SU-DHL-6 (cell line): ENCODE measurements around the gene TIMD4.

Experiments
- H2AFZ ChIP-seq: fragments of 200-600 bp; sonication (generic); 2 replicates; pipeline ENCODE4 v1.6.1; 2014; ENCODE audit warnings: low read depth, mild to moderate bottlenecking, moderate library complexity, mixed read lengths, antibody characterized with exemption, low read length; ENCODE audit not compliant: severe bottlenecking
- H3F3A ChIP-seq: fragments of 200-600 bp; shearing (Covaris generic); 2 replicates; pipeline ENCODE4 v1.6.0; 2016; ENCODE audit warnings: antibody characterized with exemption, mild to moderate bottlenecking; ENCODE audit not compliant: insufficient read depth
- H3K27ac ChIP-seq: fragments of 200-600 bp; sonication (generic); 2 replicates; pipeline ENCODE4 v1.5.1; 2016; ENCODE audit warnings: low read depth, mild to moderate bottlenecking, low read length, moderate library complexity, mixed read lengths
- H3K27me3 ChIP-seq: fragments of 200-600 bp; sonication (generic), shearing (Covaris generic); 2 replicates; pipeline ENCODE4 v1.6.0; 2014; ENCODE audit warnings: mild to moderate bottlenecking, low read length
- H3K36me3 ChIP-seq: fragments of 200-600 bp; sonication (generic); 2 replicates; pipeline ENCODE4 v1.6.1; 2014; ENCODE audit warnings: mild to moderate bottlenecking, low read length, mixed read lengths
- H3K4me2 ChIP-seq: fragments of 300-600, 200-600 bp; shearing (Covaris generic), sonication (generic); 2 replicates; pipeline ENCODE4 v1.6.0; 2014; ENCODE audit warnings: low read length, low read depth, mild to moderate bottlenecking; ENCODE audit not compliant: poor library complexity, severe bottlenecking
- H3K4me3 ChIP-seq: fragments of 200-600 bp; sonication (generic); 2 replicates; pipeline ENCODE4 v1.5.1; 2014; ENCODE audit warnings: antibody characterized with exemption, low read length, mild to moderate bottlenecking, mixed read lengths; ENCODE audit not compliant: insufficient read depth, poor library complexity, severe bottlenecking
- H3K79me2 ChIP-seq: fragments of 200-600 bp; sonication (generic); 2 replicates; pipeline ENCODE4 v1.6.1; 2014; ENCODE audit warnings: mild to moderate bottlenecking, low read length, moderate library complexity; ENCODE audit not compliant: insufficient read depth
- H3K9ac ChIP-seq: fragments of 200-600 bp; sonication (generic); 2 replicates; pipeline ENCODE4 v1.7.0; 2014; ENCODE audit warnings: mild to moderate bottlenecking, low read length
- H3K9me2 ChIP-seq: fragments of 200-600 bp; sonication (generic); replicated peaks from 2 replicates; pipeline ENCODE4 v1.6.1; 2014; ENCODE audit warnings: low read length; ENCODE audit not compliant: insufficient read depth
- H3K9me3 ChIP-seq: fragments of 200-600 bp; sonication (generic); 2 replicates; pipeline ENCODE4 v1.6.1; 2014; ENCODE audit warnings: low read length, mixed read lengths; ENCODE audit not compliant: insufficient read depth
- H4K20me1 ChIP-seq: fragments of 200-600 bp; sonication (generic); 2 replicates; pipeline ENCODE4 v1.6.1; 2014; ENCODE audit warnings: low read depth, mild to moderate bottlenecking, antibody characterized with exemption, low read length, moderate library complexity, mixed read lengths
- EZH2phosphoT487 ChIP-seq: fragments of 200-600 bp; sonication (generic), shearing (Covaris generic); conservative IDR thresholded peaks from 2 replicates; pipeline ENCODE4 v1.6.1; 2018; ENCODE audit warnings: mild to moderate bottlenecking, antibody characterized with exemption, low read length, moderate library complexity, mixed read lengths
- TF ChIP-seq, protein P1 (sequence below): fragments of 200-600 bp; sonication (generic); IDR thresholded peaks from one replicate; pipeline ENCODE4 v1.5.1; 2017; ENCODE audit warnings: antibody characterized with exemption, mild to moderate bottlenecking, low read length, moderate library complexity; ENCODE audit not compliant: insufficient read depth, poor library complexity, severe bottlenecking

Gene TIMD4

DNA sequence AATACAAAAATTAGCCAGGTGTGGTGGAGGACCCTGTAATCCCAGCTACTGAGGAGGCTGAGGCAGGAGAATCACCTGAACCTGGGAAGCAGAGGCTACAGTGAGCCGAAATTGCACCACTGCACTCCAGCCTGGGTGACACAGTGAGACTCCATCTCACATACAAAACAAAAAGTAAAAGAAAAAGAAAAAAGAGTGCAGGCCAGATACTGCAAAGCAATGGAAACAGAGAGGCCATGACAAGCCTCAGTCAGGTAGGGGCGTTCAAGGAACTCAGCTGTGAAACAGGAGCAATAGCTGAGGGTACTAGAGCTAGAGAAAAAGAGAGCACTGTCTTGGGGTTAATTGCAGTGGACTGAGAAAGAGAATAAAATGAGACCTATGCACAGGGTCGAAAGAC is 56.2 kb downstream of the TIMD4 start:
- Histone ChIP-seq H4K20me1 (no peaks in the 10 kb centered on the region), H3K9ac (no peak overlapping the region), H3K9me3 (no peaks in the 10 kb centered on the region), H3K27me3 (no peaks in the 10 kb centered on the region), H3K27ac (no peak overlapping the region), H3K4me2 (no peak overlapping the region), H3K4me3 (no peak overlapping the region), H3K36me3 (no peaks in the 10 kb centered on the region), H3K79me2 (no peaks in the 10 kb centered on the region), H3K9me2 (no peaks in the 10 kb centered on the region), H3F3A (no peaks in the 10 kb centered on the region), H2AFZ (no peak overlapping the region)
- TF ChIP-seq EZH2phosphoT487, result no peak
- TF ChIP-seq, protein P1, sequence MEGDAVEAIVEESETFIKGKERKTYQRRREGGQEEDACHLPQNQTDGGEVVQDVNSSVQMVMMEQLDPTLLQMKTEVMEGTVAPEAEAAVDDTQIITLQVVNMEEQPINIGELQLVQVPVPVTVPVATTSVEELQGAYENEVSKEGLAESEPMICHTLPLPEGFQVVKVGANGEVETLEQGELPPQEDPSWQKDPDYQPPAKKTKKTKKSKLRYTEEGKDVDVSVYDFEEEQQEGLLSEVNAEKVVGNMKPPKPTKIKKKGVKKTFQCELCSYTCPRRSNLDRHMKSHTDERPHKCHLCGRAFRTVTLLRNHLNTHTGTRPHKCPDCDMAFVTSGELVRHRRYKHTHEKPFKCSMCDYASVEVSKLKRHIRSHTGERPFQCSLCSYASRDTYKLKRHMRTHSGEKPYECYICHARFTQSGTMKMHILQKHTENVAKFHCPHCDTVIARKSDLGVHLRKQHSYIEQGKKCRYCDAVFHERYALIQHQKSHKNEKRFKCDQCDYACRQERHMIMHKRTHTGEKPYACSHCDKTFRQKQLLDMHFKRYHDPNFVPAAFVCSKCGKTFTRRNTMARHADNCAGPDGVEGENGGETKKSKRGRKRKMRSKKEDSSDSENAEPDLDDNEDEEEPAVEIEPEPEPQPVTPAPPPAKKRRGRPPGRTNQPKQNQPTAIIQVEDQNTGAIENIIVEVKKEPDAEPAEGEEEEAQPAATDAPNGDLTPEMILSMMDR, result no peak

DNA sequence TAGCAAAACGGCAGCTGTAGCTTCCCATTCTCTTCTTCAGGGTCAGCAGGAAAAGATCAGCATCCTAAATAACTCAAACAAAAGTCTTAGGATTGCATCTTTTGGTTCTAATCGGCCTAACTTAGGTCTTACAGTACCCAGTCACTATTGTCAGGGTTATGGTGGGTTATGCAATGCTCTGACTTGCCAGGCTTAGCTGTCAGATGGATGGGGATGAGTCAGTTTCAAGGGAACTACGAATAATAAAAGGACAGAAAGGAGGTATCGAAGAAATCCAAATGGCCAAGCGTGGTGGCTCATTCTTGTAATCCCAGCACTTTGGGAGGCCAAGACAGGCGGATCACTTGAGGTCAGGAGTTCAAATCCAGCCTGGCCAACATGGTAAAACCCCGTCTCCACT is 66.5 kb downstream of the TIMD4 start:
- Histone ChIP-seq H3F3A (peaks cover 11% of the 10 kb centered on the region), H3K4me2 (no peak overlapping the region), H3K36me3 (no peaks in the 10 kb centered on the region), H3K9me2 (no peaks in the 10 kb centered on the region), H2AFZ (no peak overlapping the region), H3K4me3 (no peak overlapping the region), H3K27me3 (no peaks in the 10 kb centered on the region), H3K27ac (no peak overlapping the region), H3K79me2 (no peaks in the 10 kb centered on the region), H3K9ac (no peak overlapping the region), H3K9me3 (no peaks in the 10 kb centered on the region), H4K20me1 (no peaks in the 10 kb centered on the region)
- no peak for TF ChIP-seq EZH2phosphoT487
- TF ChIP-seq, protein P1, result no peak

DNA sequence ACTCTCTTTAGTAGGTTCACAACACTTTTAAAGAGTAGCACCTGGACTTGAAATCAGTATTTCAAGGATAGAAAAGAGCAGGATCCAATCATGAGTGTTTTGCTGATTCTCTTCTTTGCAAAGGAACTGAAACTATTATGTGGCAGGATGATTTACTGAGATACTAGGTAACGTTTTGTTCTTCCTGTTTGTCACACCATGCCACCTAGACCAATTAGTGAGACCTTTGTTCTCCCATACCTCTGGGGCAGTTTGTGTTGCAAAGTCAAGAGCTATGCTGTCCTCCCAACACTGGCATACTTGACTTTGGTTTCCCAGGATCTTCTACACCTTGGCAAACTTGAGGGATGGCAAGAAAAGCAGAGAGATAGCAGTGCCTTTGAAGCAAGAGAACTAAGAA is 69.5 kb downstream of the TIMD4 start:
- TF ChIP-seq, protein P1, result no peak
- TF ChIP-seq EZH2phosphoT487, result no peak
- Histone ChIP-seq H3K4me3 (no peak overlapping the region), H3K4me2 (peak overlapping the region; percentile 49), H2AFZ (no peak overlapping the region), H3K79me2 (no peaks in the 10 kb centered on the region), H3K36me3 (no peaks in the 10 kb centered on the region), H3K9me2 (no peaks in the 10 kb centered on the region), H4K20me1 (no peaks in the 10 kb centered on the region), H3F3A (peaks cover 20% of the 10 kb centered on the region), H3K9ac (peak overlapping the region; percentile 47), H3K9me3 (no peaks in the 10 kb centered on the region), H3K27me3 (no peaks in the 10 kb centered on the region), H3K27ac (peak overlapping the region; percentile 91)
